Chondrocyte (in vitro differentiated cells): ENCODE measurements around the gene ATM. TPM values are rescaled to one million over a fixed set of nuclear protein-coding genes. Genes with fewer than 3 reads are reported as not detected.
"Not testable (repeated sequence)": the region's sequence is repeated elsewhere in the genome, so short reads cannot be mapped to it uniquely, and the experiment has no call there.

Source experiments
- DNase-seq: peaks from one replicate; pipeline ENCODE4 v3.0.0; 2021; ENCODE audit warnings: mixed read lengths, low spot score
- H3K27ac Mint-ChIP-seq: one replicate; pipeline ENCODE4 v1.8.0; 2021; ENCODE audit warnings: mild to moderate bottlenecking, moderate library complexity, mixed read lengths; ENCODE audit not compliant: unreplicated experiment
- H3K27me3 Mint-ChIP-seq: 2 replicates; pipeline ENCODE4 v1.8.0; 2021; ENCODE audit warnings: low read depth, mixed read lengths
- H3K36me3 Mint-ChIP-seq: 2 replicates; pipeline ENCODE4 v1.8.0; 2021; ENCODE audit warnings: low read depth, mixed read lengths
- H3K4me1 Mint-ChIP-seq: 2 replicates; pipeline ENCODE4 v1.8.0; 2021; ENCODE audit warnings: low read depth, mild to moderate bottlenecking, mixed read lengths
- H3K4me3 Mint-ChIP-seq: one replicate; pipeline ENCODE4 v1.8.0; 2021; ENCODE audit warnings: mild to moderate bottlenecking, moderate library complexity, mixed read lengths; ENCODE audit not compliant: unreplicated experiment
- H3K9me3 Mint-ChIP-seq: 2 replicates; pipeline ENCODE4 v1.8.0; 2021; ENCODE audit warnings: low read depth, mixed read lengths
- total RNA-seq: library from RNA; stranded (reverse); gene quantifications from 3 replicates; pipeline ENCODE4 v1.2.1, GENCODE V29; 2021
- TF ChIP-seq, protein P1 (sequence below): fragments of 200-600 bp; sonication (generic); IDR thresholded peaks from 2 replicates; pipeline ENCODE4 v1.5.0; 2021; ENCODE audit warnings: antibody characterized with exemption, mild to moderate bottlenecking, moderate library complexity

The ATM gene
- total RNA-seq, 1 donor from 2014 or later, result 59.5 TPM

DNA sequence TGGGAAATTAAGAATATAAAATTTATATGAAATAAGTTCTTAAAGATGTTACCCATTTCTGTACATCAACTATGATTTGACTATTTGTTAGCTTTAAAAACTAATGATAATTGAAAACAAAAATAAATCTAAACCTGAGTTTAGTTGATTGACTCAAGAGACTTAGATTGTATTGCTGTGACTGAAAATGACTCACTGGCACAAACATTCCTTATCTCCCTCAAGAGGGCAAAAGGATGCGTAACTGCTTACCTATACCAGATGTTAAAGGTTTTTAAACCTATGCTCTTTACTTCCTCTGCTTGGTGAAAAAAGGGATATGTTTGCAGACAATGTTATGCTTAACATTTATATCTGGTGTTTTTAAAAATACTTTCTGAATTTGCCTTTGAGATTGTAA, 30.3 kb downstream of the ATM start:
- TF ChIP-seq, protein P1, sequence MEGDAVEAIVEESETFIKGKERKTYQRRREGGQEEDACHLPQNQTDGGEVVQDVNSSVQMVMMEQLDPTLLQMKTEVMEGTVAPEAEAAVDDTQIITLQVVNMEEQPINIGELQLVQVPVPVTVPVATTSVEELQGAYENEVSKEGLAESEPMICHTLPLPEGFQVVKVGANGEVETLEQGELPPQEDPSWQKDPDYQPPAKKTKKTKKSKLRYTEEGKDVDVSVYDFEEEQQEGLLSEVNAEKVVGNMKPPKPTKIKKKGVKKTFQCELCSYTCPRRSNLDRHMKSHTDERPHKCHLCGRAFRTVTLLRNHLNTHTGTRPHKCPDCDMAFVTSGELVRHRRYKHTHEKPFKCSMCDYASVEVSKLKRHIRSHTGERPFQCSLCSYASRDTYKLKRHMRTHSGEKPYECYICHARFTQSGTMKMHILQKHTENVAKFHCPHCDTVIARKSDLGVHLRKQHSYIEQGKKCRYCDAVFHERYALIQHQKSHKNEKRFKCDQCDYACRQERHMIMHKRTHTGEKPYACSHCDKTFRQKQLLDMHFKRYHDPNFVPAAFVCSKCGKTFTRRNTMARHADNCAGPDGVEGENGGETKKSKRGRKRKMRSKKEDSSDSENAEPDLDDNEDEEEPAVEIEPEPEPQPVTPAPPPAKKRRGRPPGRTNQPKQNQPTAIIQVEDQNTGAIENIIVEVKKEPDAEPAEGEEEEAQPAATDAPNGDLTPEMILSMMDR, result no peak
- no peak for DNase-seq
- no peak overlapping the region for H3K27ac Mint-ChIP-seq
- H3K9me3 Mint-ChIP-seq, result no peaks in the 10 kb centered on the region
- no peak overlapping the region for H3K4me3 Mint-ChIP-seq
- H3K36me3 Mint-ChIP-seq, result peaks cover 28% of the 10 kb centered on the region
- no peaks in the 10 kb centered on the region for H3K27me3 Mint-ChIP-seq
- H3K4me1 Mint-ChIP-seq, result no peaks in the 10 kb centered on the region

- Mint-ChIP-seq H3K36me3 (peaks cover 37% of the 10 kb centered on the region), H3K27me3 (no peaks in the 10 kb centered on the region), H3K4me3 (no peak overlapping the region), H3K9me3 (peaks cover 15% of the 10 kb centered on the region), H3K27ac (no peak overlapping the region), H3K4me1 (no peaks in the 10 kb centered on the region)
- no peak for DNase-seq
- TF ChIP-seq, protein P1, result no peak
Measured at GRCh38 chr11:108269583-108269982, 46.7 kb downstream of the ATM start.

- H3K4me3 Mint-ChIP-seq, H3K27me3 Mint-ChIP-seq, H3K27ac Mint-ChIP-seq, DNase-seq: not testable (repeated sequence)
- Mint-ChIP-seq H3K36me3 (peaks cover 57% of the 10 kb centered on the region), H3K9me3 (peaks cover 25% of the 10 kb centered on the region), H3K4me1 (peaks cover 12% of the 10 kb centered on the region)
Measured at GRCh38 chr11:108276985-108277616, 54.2 kb downstream of the ATM start.

DNA sequence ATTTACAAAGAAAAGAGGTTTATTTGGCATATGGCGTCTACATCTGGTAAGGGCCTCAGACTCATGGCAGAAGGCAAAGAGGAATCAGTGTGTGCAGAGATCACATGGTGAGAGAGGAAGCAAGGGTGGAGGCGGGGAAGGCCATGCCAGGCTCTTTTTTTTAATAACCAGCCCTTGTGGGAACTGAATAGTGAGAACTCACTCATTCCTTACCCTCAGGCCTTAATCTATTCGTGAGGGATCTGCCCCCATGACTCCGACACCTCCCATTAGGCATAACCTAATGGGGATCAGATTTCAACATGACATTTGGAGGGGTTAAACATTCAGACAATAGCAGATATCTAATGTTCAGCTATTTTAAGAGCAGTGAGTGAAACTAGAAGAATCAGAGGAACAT, 55.7 kb downstream of the ATM start:
- Mint-ChIP-seq H3K4me3 (no peak overlapping the region), H3K27ac (peak overlapping the region; percentile 55), H3K9me3 (peaks cover 21% of the 10 kb centered on the region), H3K27me3 (no peaks in the 10 kb centered on the region), H3K36me3 (peaks cover 48% of the 10 kb centered on the region), H3K4me1 (peaks cover 12% of the 10 kb centered on the region)
- no peak for DNase-seq
- TF ChIP-seq, protein P1, result no peak

GRCh38 chr11:108278954-108279353, 56.1 kb downstream of the ATM start:
- peaks cover 17% of the 10 kb centered on the region for H3K9me3 Mint-ChIP-seq
- no peak overlapping the region for H3K27ac Mint-ChIP-seq

More at GRCh38 chr11:108278954-108279353, 56.1 kb downstream of the ATM start:
- no peak overlapping the region for H3K4me3 Mint-ChIP-seq
- TF ChIP-seq, protein P1, result no peak
- H3K36me3 Mint-ChIP-seq, result peaks cover 44% of the 10 kb centered on the region
- no peak for DNase-seq
- no peaks in the 10 kb centered on the region for H3K27me3 Mint-ChIP-seq
- peaks cover 12% of the 10 kb centered on the region for H3K4me1 Mint-ChIP-seq
